ENCODE measurements around the gene FURIN. TPM values are rescaled to one million over a fixed set of nuclear protein-coding genes. Genes with fewer than 3 reads are reported as not detected.

The FURIN gene
- total and polyA plus RNA-seq, 9 of the 15 experiments (the other 6 are each of a cell fraction or from before 2014, with no cell fraction given), result 0.92 to 99.9 (median 34.8) TPM

- H3K9ac ChIP-seq (ENCODE audit: insufficient read depth in 1 of 2, low read depth in 2 of 2, low read length in 2 of 2), result peak overlapping the region; percentile 95 to 99; a peak in 3 of 4 replicates
- H3K4me3 ChIP-seq, result peak overlapping the region; percentile 69; the same call in 1 of the 2 replicates
- TF ChIP-seq RREB1 (CRISPR knock-in tag; IDR thresholded peaks at IDR 0.05) (no peak), ZNF696 (CRISPR knock-in tag; conservative IDR thresholded peaks at IDR 0.05) (no peak), MBD1 (CRISPR knock-in tag; IDR thresholded peaks at IDR 0.05) (no peak), MAX (CRISPR knock-in tag; IDR thresholded peaks at IDR 0.05) (peak; percentile 55), FOXJ2 (tag; IDR thresholded peaks at IDR 0.05) (peak; percentile 88), RBM14 (IDR thresholded peaks at IDR 0.05; ENCODE audit: borderline replicate concordance, insufficient read depth, low read depth, low read length) (no peak), SAFB2 (IDR thresholded peaks at IDR 0.05; ENCODE audit: borderline replicate concordance, low read depth, low read length, severe bottlenecking) (no peak), ZNF57 (CRISPR knock-in tag; IDR thresholded peaks at IDR 0.05) (no peak), RBM17 (IDR thresholded peaks at IDR 0.05; ENCODE audit: borderline replicate concordance, low read depth, low read length) (no peak), ZNF174 (CRISPR knock-in tag; IDR thresholded peaks at IDR 0.05) (0 out of 2 replicates have a peak, but pooled peaks have one; percentile 24), DMBX1 (CRISPR knock-in tag; IDR thresholded peaks at IDR 0.05; ENCODE audit: borderline replicate concordance) (peak; percentile 97), OTX1 (CRISPR knock-in tag; IDR thresholded peaks at IDR 0.05) (0 out of 2 replicates have a peak, but pooled peaks have one; percentile 37)
These were observed 33.0 kb downstream of the FURIN start for GRCh38 chr15:90901175-90902039.

More at GRCh38 chr15:90901175-90902039, 33.0 kb downstream of the FURIN start:
- Histone ChIP-seq H2AFZ (ENCODE audit: low read depth, low read length) (no peak overlapping the region), H4K20me1 (replicated peaks; ENCODE audit: control insufficient read depth, insufficient read depth, low read length) (no peaks in the 10 kb centered on the region), H3K36me3 (ENCODE audit: control insufficient read depth, insufficient read depth, low read length) (peaks cover 23% of the 10 kb centered on the region), H3K4me2 (ENCODE audit: insufficient read depth, low read length) (peak overlapping the region; percentile 93), H3K9me1 (ENCODE audit: control insufficient read depth, insufficient read depth, low read length) (peaks cover 4% of the 10 kb centered on the region), H3K9me3 (replicated peaks; ENCODE audit: control insufficient read depth, insufficient read depth, low read depth, low read length) (no peaks in the 10 kb centered on the region), H3K79me2 (ENCODE audit: control insufficient read depth, insufficient read depth, low read length) (peaks cover 44% of the 10 kb centered on the region), H3K27me3 (ENCODE audit: control insufficient read depth in 2 of 2, insufficient read depth in 2 of 2, low read length in 2 of 2) (no peaks in the 10 kb centered on the region), H3K27ac (ENCODE audit: extremely low read depth, low read depth, low read length) (peak overlapping the region; percentile 99), H3K4me1 (replicated peaks in 1 of 2; ENCODE audit: control insufficient read depth in 2 of 2, insufficient read depth in 2 of 2, low read length in 2 of 2) (peaks cover 31 to 61% of the 10 kb centered on the region in 2 experiments; a peak in 4 of 5 replicates)
- BruUV-seq (replicated peaks), result no TSS peak
- DNase-seq (ENCODE audit: extremely low read depth in 1 of 4, low spot score in 3 of 4) (peak; percentile 85 to 98 (median 91)), ATAC-seq (peak; percentile 71), FAIRE-seq (peak; percentile 98)
- in situ Hi-C loops (cut with MboI), result no loop called here
- intact Hi-C loops (cut with micrococcal nuclease), result loop anchor here (1.0 to 2.0 kb wide), 2 partner anchors 30 to 61 kb away; no protein-coding TSS in a partner anchor
- CTCF ChIA-PET (ENCODE audit: low intra/inter-chr PET ratio), result interaction anchor here (0.7 to 1.8 kb wide), 4 partner anchors 30 to 131 kb away, joined by 3 to 6 read pairs (median 4); partner anchors contain the start of gene UNC45A
- WGBS (ENCODE audit: insufficient coverage, low coverage, missing lambda C conversion rate), result under 1% methylated on average over 14 of the region's 14 CpGs
- POLR2A ChIA-PET, result interaction anchor here (0.6 to 7.0 kb wide), 14 partner anchors 9 to 184 kb away, joined by 3 to 70 read pairs (median 4); partner anchors contain the start of genes BLM, HDDC3 and UNC45A

Data from K562 (cell line).